CD1c-positive myeloid dendritic cell (primary cell): ENCODE results near the gene TFB1M.
"Not testable (repeated sequence)": the region's sequence is repeated elsewhere in the genome, so short reads cannot be mapped to it uniquely, and the experiment has no call there.

Experiments used
- DNase-seq: peaks from one replicate; pipeline ENCODE4 v3.0.0-alpha.2; 2016; ENCODE audit errors: extremely low spot score

TFB1M gene

GRCh38 chr6:155329460-155330132 is 15.3 kb upstream of the TFB1M start:
- DNase-seq: no peak

- no peak for DNase-seq
Observed at GRCh38 chr6:155328539-155329459, 14.5 kb upstream of the TFB1M start.

GRCh38 chr6:155328074-155328538 is 13.8 kb upstream of the TFB1M start:
- DNase-seq: no peak

GRCh38 chr6:155327326-155328073 is 13.2 kb upstream of the TFB1M start:
- DNase-seq: peak; percentile 74

- DNase-seq: no peak
Observed at GRCh38 chr6:155325700-155326516, 11.6 kb upstream of the TFB1M start.

- no peak for DNase-seq
Observed at GRCh38 chr6:155324993-155325392, 10.7 kb upstream of the TFB1M start.

- DNase-seq: no peak
Observed at GRCh38 chr6:155324172-155324571, 9.9 kb upstream of the TFB1M start.

GRCh38 chr6:155319902-155320301 is 5.6 kb upstream of the TFB1M start:
- DNase-seq: peak; percentile 77

GRCh38 chr6:155317186-155317585 is 2.9 kb upstream of the TFB1M start:
- peak; percentile 16 for DNase-seq

- DNase-seq: no peak
Observed at GRCh38 chr6:155316419-155316818, 2.1 kb upstream of the TFB1M start.

GRCh38 chr6:155315516-155315871 is 1.2 kb upstream of the TFB1M start:
- DNase-seq: peak; percentile 30

- DNase-seq: peak; percentile 79
Observed at GRCh38 chr6:155314773-155315515, 660 bp upstream of the TFB1M start.

- DNase-seq: peak; percentile 19
Observed at GRCh38 chr6:155313602-155314091, 637 bp downstream of the TFB1M start.

GRCh38 chr6:155312950-155313349 is 1.3 kb downstream of the TFB1M start:
- not testable (repeated sequence) for DNase-seq

- DNase-seq: no peak
Observed at GRCh38 chr6:155311583-155311982, 2.7 kb downstream of the TFB1M start.

- no peak for DNase-seq
Observed at GRCh38 chr6:155311086-155311485, 3.2 kb downstream of the TFB1M start.

GRCh38 chr6:155310596-155310995 is 3.7 kb downstream of the TFB1M start:
- no peak for DNase-seq

- DNase-seq: no peak
Observed at GRCh38 chr6:155309150-155309549, 5.1 kb downstream of the TFB1M start.

- DNase-seq: no peak
Observed at GRCh38 chr6:155306958-155307357, 7.3 kb downstream of the TFB1M start.

GRCh38 chr6:155303361-155303870 is 10.9 kb downstream of the TFB1M start:
- no peak for DNase-seq
